ENCODE measurements around the gene ZBTB16.

ZBTB16 gene, protein sequence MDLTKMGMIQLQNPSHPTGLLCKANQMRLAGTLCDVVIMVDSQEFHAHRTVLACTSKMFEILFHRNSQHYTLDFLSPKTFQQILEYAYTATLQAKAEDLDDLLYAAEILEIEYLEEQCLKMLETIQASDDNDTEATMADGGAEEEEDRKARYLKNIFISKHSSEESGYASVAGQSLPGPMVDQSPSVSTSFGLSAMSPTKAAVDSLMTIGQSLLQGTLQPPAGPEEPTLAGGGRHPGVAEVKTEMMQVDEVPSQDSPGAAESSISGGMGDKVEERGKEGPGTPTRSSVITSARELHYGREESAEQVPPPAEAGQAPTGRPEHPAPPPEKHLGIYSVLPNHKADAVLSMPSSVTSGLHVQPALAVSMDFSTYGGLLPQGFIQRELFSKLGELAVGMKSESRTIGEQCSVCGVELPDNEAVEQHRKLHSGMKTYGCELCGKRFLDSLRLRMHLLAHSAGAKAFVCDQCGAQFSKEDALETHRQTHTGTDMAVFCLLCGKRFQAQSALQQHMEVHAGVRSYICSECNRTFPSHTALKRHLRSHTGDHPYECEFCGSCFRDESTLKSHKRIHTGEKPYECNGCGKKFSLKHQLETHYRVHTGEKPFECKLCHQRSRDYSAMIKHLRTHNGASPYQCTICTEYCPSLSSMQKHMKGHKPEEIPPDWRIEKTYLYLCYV

DNA sequence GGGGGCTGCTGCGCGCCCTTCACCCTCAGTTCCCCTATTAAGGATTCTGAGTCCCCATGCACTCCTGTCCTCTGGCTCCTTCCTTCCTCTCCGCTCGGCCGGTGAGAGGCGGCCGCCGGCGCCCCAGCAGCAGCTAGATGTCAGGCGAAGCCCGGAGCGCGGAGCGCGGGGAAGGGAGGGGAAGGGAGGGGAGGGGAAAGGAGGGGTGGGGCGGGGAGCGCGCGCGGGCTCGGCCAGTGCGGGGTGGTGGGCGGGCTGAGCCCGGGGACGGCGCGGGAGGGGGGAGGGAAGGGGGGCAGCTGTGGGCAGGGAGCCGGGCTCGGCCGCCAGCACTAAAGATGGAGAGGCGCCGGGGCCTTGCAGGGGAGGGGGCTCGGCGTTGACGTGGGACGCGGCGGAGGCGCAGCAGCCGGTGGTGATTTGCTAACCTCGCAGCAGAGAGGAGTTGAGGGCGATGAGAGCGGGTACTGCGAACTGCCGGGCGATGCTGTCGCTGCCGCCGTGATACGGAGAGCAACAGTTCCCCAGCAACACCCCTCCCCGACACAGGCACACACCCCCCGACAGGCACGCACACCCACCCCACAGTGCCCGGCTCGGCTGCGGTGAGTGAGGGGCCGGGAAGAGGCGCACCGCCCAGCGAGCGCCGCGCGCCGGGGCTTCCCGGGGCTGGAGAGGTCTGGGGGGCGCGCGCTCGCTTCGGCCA is at the start of gene ZBTB16:
TSS of gene ZBTB16 (plus strand) at position 434 of the 706 bp plus-strand sequence. CDS start 3,590 bp downstream, outside the sequence.
- DNase-seq (ENCODE audit: low spot score), result peak; percentile 89

DNA sequence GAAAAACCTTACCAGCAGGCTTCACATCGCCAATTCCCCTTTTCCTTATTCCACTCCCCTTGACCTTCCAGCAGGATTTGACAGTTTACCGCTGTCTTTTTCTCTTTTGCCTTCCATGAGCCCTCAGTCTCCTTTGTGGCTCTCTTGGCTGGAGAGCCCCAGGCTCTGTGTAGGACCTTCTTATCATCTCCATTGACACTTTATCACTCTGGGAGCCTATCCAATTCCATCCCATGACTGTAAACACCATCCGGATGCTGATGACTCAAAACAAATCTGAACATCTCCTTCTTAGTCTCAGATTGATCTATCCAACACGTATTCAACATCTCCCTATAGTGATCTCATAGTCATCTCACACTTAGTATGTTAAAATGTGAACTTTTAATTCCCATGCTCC is 48.6 kb upstream of the ZBTB16 start:
- DNase-seq (ENCODE audit: low spot score), result no peak

DNA sequence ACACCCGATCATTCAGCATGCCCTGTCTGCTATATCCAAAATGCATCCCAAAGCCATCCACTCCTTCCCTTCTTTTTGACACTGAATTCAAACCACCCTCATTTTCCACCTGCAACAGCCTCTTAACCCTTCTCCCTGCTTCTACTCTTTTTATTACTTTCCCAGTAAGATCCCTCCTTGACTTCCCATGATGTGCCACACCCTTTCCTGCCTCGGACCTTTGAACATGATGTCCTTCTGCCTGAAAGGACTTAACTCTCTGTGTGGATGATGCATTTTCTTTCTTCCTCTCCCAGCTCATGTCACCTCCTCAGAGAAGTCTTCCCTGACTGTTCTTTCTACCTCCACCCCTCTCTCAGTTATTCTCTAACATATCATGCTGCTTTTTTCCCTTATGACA is 48.1 kb upstream of the ZBTB16 start:
- no peak for DNase-seq (ENCODE audit: low spot score)

DNA sequence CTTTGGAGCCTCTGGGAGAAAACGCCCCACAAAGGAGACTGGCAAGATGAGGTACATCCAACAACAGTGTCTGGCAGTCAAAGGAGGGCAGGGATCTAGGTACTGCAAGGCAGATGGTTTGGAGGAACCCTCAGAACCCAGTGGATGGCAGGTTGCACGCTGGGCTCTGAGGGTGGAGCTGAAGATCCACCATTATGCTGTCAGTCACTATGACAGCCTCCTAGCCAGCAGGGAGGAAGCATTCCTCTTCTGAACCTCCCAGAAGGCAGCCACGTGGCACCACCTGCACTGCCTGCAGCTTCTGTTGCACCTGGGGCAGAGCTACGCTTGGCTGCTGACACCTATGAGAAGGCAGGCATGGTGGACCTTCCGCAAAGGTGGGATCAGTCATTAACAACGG is 44.4 kb upstream of the ZBTB16 start:
- no peak for DNase-seq (ENCODE audit: low spot score)

DNA sequence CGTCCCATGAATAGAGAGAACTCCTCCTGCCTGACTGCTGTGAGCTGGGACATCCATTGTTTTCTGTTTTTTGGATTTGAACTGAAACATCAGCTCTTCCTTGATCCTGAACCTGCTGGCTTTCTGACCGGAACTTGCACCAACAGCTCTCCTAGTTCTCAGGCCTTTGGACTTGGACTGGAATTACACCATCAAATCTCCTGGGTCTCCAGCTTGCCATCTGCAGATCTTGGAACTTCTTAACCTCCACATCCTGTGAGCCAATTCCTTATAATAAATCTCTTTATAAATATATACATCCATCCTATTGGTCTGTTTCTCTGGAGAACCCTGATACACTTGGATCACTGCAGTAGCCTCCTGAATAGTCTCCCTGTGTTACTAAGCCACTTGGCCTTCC is 42.5 kb upstream of the ZBTB16 start:
- no peak for DNase-seq (ENCODE audit: low spot score)

DNA sequence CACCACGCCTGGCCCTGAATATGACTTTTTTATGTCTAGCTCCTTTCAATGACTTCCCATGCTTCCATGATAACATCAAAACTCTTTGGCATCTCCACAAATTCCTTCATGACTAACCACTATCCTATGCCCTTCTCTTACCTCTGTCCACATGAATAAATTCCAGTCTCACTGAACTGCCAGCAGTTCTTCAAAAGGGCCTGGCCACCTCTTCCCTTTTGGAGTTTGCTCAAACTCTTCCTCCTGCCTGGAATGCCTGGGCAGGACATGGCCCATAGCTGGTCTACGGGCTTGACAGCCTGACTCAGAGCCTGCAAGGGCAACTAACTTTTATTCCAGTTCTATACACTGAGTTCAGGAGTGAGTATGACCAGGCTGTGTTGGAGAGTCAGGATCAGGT is 41.8 kb upstream of the ZBTB16 start:
- DNase-seq (ENCODE audit: low spot score), result no peak

DNA sequence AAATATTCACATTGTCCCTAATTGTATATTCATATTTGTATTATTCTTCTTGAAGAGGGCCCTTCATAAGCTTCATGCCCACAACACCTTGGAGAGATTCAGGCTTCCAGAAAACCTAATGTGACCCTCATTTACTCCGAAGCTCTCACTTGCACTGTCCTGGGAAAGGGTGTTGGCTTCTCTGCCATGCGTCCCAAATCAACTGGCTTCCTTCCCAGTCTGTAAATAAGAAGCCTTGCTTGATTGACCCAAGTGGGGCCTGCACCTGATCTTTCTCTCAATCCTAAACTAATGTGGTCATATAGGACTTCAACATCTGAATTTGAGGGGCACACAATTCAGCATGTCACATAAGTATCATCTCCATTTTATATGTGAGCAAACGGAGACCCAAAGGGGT is 40.5 kb upstream of the ZBTB16 start:
- DNase-seq (ENCODE audit: low spot score), result no peak

DNA sequence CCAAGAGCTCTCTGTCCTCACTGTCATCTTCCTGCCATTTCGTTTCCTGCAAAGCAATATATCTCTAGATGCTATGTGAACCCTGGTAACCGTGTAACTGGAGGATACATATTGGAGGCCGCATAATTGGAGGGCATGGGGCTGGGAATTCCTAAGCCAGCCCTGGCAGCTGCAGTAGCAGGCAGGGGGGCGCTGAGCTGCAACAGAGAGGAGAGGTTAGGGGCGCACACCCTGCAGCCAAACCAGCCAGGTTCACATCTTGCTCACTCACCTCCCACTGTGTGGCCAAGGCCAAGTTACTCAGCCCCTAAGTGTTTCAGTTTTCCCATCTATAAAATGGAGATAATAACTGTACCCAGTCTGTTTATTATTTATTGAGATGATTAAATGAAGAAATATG is 39.9 kb upstream of the ZBTB16 start:
- DNase-seq (ENCODE audit: low spot score), result no peak

DNA sequence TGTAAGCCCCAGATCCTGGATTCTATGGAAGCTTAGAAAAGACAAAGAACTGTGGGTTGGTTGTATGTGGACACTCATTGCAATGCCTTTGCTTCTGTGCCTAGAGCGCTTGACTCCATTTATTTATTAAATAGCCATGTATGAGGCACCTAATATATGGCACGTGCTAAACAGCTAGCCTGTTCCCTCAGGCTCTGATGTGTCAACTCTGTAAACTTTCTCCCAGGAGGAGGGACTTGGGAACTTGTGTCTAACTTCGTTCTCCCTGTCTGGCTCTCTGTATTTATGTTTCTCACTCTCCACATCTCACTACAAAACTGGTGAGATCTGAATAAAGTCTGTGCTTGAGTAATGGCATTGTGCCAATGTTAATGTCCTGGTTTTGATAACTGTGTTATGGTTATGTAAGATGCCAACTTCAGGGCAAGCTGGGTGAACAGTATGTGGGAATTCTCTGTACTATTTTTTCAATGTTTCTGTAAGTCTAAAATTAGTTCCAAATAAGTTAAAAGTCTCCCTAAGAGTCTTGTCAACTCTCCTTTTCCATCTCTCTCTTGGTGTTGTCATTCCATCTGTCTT is 34.1 kb upstream of the ZBTB16 start:
- DNase-seq (ENCODE audit: low spot score), result peak; percentile 28

DNA sequence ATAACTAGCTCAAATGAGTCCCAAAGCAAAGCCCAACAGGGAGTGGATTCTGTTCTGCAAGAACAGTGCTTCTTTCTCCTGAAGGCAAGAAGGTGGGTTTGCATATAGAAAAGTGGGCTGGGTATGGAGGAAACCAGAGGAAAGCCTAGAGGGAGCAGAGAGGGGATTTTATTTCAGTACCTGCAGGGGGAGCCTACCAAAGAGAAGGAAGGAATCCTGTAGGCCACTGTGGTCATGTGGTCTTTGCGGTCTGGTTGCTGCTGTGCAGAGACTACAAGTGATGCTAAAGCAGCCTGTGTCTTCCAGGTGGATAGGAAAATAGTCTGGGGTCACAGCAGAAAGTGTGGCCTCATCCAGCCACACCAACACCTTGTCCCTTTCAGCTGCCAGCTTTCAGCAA is 33.2 kb upstream of the ZBTB16 start:
- no peak for DNase-seq (ENCODE audit: low spot score)

DNA sequence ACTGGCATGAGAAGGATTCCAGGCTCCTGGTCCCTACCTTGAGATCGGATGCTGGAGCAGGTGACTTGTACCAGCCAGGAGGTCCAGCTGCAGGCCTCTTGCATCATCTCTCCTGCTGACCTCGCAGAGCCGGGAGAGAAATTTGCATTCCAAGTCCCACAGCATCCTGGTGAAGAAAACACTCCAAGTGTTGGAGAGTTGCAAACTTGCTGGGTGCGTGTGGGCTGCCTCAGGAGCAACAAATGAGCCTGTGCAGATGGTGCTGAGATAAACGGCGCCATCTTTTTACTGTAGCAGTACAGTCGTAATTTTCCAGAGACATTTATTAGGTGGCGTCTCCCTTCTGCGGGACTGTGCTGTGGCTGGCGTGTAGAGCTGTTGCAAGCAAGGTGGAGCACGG is 32.1 kb upstream of the ZBTB16 start:
- DNase-seq (ENCODE audit: low spot score), result no peak

DNA sequence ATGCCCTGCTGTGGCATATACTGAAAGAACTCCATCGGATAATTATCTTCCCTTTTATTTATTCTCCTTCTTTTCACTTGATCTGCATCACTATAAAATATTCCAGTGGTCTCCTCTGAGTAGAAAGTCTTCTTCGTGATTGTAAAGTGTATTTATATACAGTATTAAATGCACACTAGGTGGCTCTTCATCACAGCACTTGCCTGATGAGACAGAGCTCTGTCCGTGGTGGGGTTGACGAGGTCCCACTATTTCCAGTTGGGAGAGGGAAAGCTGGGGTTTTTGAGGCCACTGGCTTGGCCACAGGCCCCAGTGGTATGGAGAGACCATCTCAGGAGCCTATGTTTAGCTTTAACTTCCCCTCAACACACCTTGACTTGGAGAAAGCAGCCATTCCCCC is 31.6 kb upstream of the ZBTB16 start:
- DNase-seq (ENCODE audit: low spot score), result no peak

DNA sequence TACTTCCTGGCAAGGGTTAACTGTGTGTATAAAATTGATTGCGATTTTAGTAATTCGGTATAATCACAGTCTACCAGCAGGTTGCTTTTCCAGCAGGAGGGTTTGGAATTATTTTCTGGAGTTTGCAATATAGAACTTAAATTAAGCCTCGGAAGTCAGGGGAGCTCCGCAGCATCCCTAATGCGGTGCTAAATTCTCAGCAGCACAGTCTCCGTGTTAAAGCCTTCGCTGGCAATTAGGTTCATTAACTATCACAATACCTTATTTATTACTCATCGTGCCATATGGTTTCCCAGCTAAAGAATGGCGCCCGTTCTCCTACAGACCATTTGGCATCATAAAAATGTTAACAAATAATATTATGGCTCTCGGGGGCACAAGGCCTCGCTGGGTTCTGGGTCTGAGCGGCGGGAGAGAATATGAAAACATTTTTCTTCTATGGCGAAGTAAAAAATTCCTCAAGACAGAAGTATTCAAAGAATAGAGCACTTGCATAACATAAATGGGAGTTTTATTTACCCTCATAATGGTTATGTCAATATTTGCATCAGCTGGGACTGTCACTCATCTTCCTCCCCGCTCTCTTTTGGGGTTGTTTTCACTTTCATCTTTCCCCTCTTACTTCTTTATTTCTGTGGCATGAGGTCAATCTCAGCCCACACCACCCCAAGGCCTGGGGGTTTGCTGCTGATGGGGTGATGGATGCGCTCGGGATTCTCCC is 28.1 kb upstream of the ZBTB16 start:
- DNase-seq (ENCODE audit: low spot score), result no peak

DNA sequence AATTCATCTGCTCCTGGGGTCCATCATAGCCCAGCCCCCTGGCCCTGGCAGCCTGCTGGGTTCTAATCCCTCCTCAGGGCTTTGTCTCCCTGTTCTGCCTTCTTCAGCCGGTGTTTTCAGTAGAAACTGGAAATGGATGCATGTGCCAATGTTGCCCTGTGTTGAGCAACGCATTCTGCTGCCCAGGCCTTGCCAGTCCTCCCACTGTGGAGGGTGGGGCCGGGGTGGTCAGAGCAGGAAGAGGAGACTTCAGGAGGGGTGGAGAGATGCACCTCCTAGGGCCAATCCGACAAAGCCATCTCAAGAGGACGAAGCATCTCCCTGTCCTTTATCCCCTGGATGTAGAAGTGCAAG is 27.6 kb upstream of the ZBTB16 start:
- DNase-seq (ENCODE audit: low spot score), result no peak

DNA sequence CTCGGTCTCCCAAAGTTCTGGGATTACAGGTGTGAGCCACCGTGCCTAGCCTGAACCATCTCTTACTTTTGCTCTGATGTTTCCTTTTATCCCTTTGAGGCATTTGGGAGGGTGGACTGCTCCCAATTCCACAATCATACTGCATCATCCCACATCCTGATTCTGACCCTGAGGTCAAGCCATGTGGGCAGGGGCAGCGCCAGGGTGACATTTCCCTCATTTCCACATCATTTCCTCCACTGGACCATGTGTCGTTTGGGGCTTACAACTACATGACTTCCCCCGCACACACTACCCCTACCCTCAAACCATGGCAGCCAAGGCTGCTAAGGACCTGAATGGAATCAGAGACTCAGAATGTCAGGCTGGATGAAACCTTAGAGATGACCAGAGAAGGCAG is 26.4 kb upstream of the ZBTB16 start:
- DNase-seq (ENCODE audit: low spot score), result no peak

DNA sequence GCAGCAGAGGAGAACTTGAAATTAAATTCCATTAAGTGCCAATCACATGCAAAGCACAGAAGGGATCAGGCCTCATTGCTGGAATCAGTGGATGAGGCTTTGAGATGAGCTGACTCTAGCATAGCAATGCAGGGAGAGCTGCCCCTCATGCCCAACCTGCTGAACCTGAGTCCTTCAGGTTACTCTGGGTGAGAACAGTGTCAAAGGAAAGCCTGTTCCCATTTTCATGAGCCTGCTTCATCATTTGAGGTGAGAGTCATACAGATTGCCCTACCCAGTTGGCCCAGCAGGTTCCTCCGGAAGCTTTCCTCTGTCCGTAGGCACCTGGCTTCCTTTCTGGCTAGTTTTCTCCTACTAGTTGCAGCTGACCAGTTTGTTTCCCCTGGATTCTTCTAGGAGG is 25.9 kb upstream of the ZBTB16 start:
- DNase-seq (ENCODE audit: low spot score), result no peak

DNA sequence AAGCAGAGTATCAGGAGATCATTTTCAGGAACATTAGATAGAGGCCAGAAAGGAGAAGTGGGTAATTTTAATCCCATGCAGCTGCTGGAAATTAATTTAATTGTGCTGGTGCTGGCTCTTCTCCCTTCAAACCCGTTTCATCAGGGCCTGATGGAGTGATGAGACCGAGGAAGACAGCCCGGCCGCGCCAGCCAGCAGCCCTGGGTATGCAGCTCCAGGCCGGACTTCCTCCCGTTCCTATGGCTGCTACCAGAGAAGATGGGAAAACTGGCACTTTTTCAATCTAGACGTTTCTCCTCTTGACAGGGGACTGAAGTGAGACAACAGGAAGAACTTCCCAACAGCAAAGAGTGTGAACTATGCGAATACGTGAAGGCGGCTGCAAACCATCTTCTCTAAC is 24.6 kb upstream of the ZBTB16 start:
- DNase-seq (ENCODE audit: low spot score), result no peak

DNA sequence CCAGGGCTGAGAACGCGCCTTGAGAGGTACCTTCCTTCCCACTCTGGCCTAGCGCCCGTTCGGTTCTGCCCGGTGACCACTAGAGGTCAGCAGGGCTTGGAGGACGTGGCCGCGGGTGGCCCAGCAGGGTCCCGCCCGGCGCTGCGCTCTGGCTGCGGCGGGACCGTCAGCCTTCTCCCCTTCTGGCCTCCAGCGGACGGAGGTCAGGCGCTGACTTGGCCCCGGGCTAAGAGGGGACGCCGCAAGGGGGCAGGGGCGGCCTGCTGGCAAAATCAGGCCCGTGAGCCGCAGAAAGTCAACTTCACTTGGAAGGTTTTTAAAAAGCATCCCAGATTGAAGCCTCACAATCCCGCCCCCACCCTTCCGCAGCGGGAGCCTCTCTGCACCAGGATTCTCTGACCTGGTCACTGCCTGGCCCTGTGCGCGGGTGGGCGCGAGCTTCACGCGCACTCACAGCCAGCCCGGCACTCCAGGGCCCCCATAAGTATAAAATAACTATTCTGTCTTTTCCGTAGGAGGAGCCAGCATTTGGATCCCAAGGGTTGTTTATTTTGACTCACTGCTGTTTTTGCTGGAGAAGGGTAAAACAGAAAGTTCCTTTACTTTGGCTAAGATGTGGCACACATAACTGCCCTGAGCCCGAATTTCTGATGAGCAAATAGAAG is 23.2 kb upstream of the ZBTB16 start:
- DNase-seq (ENCODE audit: low spot score), result peak; percentile 56

DNA sequence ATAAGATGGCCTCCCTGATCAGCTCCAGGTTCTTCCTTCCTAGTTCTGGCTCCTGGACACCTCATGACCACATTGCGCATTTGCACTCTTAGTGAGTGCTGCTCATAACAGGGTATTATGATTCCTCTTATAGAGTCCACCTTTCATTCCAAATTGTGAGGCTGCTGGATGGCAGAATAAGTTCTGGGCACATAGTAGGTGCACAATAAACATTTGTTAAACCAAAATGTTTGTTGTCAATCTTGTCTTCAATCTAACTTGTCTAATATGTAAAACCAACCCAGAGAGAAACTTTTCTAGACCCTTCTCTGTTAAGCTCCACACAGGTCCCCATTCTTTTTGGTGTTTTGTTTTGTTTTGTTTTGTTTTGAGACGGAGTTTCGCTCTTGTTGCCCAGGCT is 22.6 kb upstream of the ZBTB16 start:
- no peak for DNase-seq (ENCODE audit: low spot score)

DNA sequence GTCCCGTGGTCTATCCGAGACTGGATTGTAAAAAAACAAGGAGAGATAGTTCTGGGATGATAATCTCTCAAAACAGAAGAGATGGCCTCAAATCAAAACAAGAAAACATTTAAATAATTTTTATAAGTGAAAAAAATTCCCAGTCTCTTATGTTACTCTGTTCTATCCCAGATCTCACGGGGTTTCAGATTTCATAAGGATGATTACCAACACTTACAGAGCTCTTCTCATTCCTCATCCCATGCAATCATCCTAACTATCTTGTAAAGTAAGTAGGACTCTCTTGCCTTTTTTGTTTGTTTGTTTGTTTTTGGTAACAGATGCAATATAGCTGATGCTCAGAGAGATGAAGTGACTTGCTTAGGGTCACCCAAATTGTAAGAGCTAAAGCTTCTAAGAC is 20.0 kb upstream of the ZBTB16 start:
- no peak for DNase-seq (ENCODE audit: low spot score)

DNA sequence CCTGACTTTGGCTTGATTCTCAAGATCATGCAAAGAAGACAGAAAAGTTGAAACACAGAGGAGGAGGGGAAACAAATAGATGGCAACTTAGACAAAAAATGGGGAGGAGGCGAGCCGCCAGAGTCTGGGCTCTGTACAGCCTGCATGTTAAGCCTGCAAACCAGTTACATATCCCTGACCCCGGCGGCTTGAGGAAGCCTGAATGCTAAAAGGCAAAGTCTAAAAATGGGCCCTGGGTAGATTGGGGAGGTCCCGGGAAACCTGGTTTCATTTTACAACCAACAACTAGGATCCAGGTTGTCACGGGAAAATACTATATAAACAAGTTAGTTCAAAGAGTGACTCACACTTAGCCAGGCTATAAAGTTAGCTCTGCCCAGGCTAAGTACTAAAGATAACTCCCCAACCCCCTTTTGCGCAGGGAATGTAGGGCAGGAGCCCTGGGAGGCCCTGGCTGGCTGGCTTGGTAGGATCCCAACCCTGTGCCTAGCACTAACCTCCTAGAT is 18.8 kb upstream of the ZBTB16 start:
- no peak for DNase-seq (ENCODE audit: low spot score)
